K562 (cell line): ENCODE results near the gene IRF2BP1. TPM values are rescaled to one million over a fixed set of nuclear protein-coding genes. Genes with fewer than 3 reads are reported as not detected.

Source experiments
- ADNP ChIP-seq: fragments of 200-800 bp; sonication (Bioruptor generic); IDR thresholded peaks from 2 replicates; pipeline ENCODE4 v1.6.1; 2016; ENCODE audit warnings: missing genetic modification characterization, missing compliant biosample characterization
- AFF1 ChIP-seq, 2 experiments: fragments of 450-650 bp; IDR thresholded peaks; 2 replicates each; pipeline ENCODE4 v1.6.1; 2018; ENCODE audit warnings: mild to moderate bottlenecking in 2 of 2, low read depth in 1 of 2; ENCODE audit not compliant: partially characterized antibody in 2 of 2
- ARID2 ChIP-seq: fragments of 450-650 bp; IDR thresholded peaks from 2 replicates; pipeline ENCODE4 v1.6.1; 2017; ENCODE audit warnings: antibody characterized with exemption, mild to moderate bottlenecking
- CC2D1A ChIP-seq: fragments of 450-650 bp; IDR thresholded peaks from 2 replicates; pipeline ENCODE4 v1.6.1; 2017; ENCODE audit warnings: mild to moderate bottlenecking
- CHCHD3 ChIP-seq: fragments of 250-450 bp; sonication (Bioruptor Pico); IDR thresholded peaks from 2 replicates; pipeline ENCODE4 v2.1.2; 2022; ENCODE audit warnings: mild to moderate bottlenecking
- E2F1 ChIP-seq: sonication (generic); formaldehyde crosslinking; IDR thresholded peaks from 2 replicates; pipeline ENCODE4 v1.8.1; 2023; ENCODE audit warnings: mild to moderate bottlenecking, missing genetic modification reagents, moderate library complexity
- ELF1 ChIP-seq: fragments of 200-800 bp; sonication (Bioruptor generic); IDR thresholded peaks from 2 replicates; pipeline ENCODE4 v1.6.1; 2016; ENCODE audit warnings: missing genetic modification characterization, missing compliant biosample characterization
- FOXA1 ChIP-seq: fragments of 450-650 bp; IDR thresholded peaks from 2 replicates; pipeline ENCODE4 v1.6.1; 2016; ENCODE audit warnings: mild to moderate bottlenecking, borderline replicate concordance
- GATAD2B ChIP-seq: fragments of 450-650 bp; IDR thresholded peaks from 2 replicates; pipeline ENCODE4 v1.6.1; 2017; ENCODE audit warnings: mild to moderate bottlenecking, borderline replicate concordance
- HEY1 ChIP-seq: fragments of 250-450 bp; sonication (Bioruptor Pico); IDR thresholded peaks from 2 replicates; pipeline ENCODE4 v1.5.0; 2020; ENCODE audit warnings: mild to moderate bottlenecking, moderate library complexity, borderline replicate concordance
- HINFP ChIP-seq: fragments of 450-650 bp; conservative IDR thresholded peaks from 2 replicates; pipeline ENCODE4 v1.6.1; 2016; ENCODE audit warnings: missing genetic modification characterization, low read depth, mild to moderate bottlenecking, control low read depth, missing compliant biosample characterization
- KLF13 ChIP-seq: fragments of 450-650 bp; IDR thresholded peaks from 2 replicates; pipeline ENCODE4 v1.6.1; 2016; ENCODE audit warnings: missing genetic modification characterization, low read depth, mild to moderate bottlenecking, missing compliant biosample characterization, moderate library complexity, borderline replicate concordance
- MYBL2 ChIP-seq, 2 experiments: fragments of 450-650 bp in 1 of 2; sonication (generic) in 1 of 2; formaldehyde crosslinking in 1 of 2; IDR thresholded peaks; 2 replicates each; pipeline versions ENCODE4 v1.6.1 to v1.8.1; 2017 to 2022; ENCODE audit warnings: borderline replicate concordance in 1 of 2, inconsistent platforms in 1 of 2, low read depth in 1 of 2, mild to moderate bottlenecking in 1 of 2, missing genetic modification reagents in 1 of 2, moderate library complexity in 1 of 2
- NR4A1 ChIP-seq, 2 experiments: fragments of 250-450 bp in 1 of 2; fragments of 450-650 bp in 1 of 2; sonication (Bioruptor Pico) in 1 of 2; IDR thresholded peaks; 2 replicates each; pipeline versions ENCODE4 v1.4.0 to v1.6.1; 2016 to 2020; ENCODE audit warnings: mild to moderate bottlenecking in 2 of 2, missing compliant biosample characterization in 1 of 2, missing genetic modification characterization in 1 of 2, moderate library complexity in 1 of 2
- OTX1 ChIP-seq: fragments of 450-650 bp; formaldehyde crosslinking; IDR thresholded peaks from 2 replicates; pipeline ENCODE4 v1.4.0; 2022; ENCODE audit warnings: mild to moderate bottlenecking
- PPARD ChIP-seq: fragments of 250-450 bp; sonication (Bioruptor Pico); IDR thresholded peaks from 2 replicates; pipeline ENCODE4 v1.8.0; 2022; ENCODE audit warnings: inconsistent platforms, mild to moderate bottlenecking, moderate library complexity
- TAF7 ChIP-seq: fragments of 450-650 bp; IDR thresholded peaks from 2 replicates; pipeline ENCODE4 v1.6.1; 2016; ENCODE audit warnings: missing genetic modification characterization, missing compliant biosample characterization
- XRCC4 ChIP-seq: IDR thresholded peaks from one replicate; pipeline ENCODE4 v1.6.1; 2011; ENCODE audit not compliant: insufficient read depth, insufficient read length; ENCODE audit errors: extremely low read depth
- ZFPM2 ChIP-seq: fragments of 250-450 bp; sonication (Bioruptor Pico); IDR thresholded peaks from 2 replicates; pipeline ENCODE4 v1.5.1; 2022; ENCODE audit warnings: mild to moderate bottlenecking
- ZNF184 ChIP-seq: sonication (generic); formaldehyde crosslinking; IDR thresholded peaks from 2 replicates; pipeline ENCODE4 v1.5.0; 2020; ENCODE audit warnings: missing genetic modification reagents
- ZNF354B ChIP-seq: fragments of 250-450 bp; sonication (Bioruptor Pico); IDR thresholded peaks from 2 replicates; pipeline ENCODE4 v1.4.0; 2020
- polyA plus RNA-seq, 8 experiments: library from polyadenylated mRNA; depleted of rRNA in 4 of 8; stranded (reverse) in 5 of 8; unstranded in 3 of 8; fragments of >200 nt; fragmentation: Nextera tagmentation in 2 of 8; fragmentation: Illumina TruSeq in 1 of 8; extraction: Ambion mirVana in 2 of 8; extraction: Trizol in 1 of 8; gene quantifications; 2 replicates each; pipeline versions ENCODE4 v1.2.1 to v1.2.3, GENCODE V29; 2011 to 2014; ENCODE audit warnings: inconsistent platforms in 1 of 8, missing spikeins in 1 of 8
- total RNA-seq, 7 experiments: library from RNA; depleted of rRNA in 6 of 7; stranded (reverse); fragments of >200 nt in 6 of 7; fragmentation: Illumina TruSeq in 2 of 7; extraction: Trizol in 2 of 7; gene quantifications; 2 replicates each; pipeline versions ENCODE4 v1.2.1 to v1.2.3, GENCODE V29; 2011 to 2021; ENCODE audit warnings: low replicate concordance in 1 of 7

The IRF2BP1 gene
- total and polyA plus RNA-seq, 9 of the 15 experiments (the other 6 are each of a cell fraction or from before 2014, with no cell fraction given), result 0.61 to 35.9 (median 3.5) TPM

- no peak for TF ChIP-seq HEY1 (CRISPR knock-in tag)
- no peak; the same call in 1 of the 2 replicates for TF ChIP-seq GATAD2B
- 0 out of 2 replicates have a peak, but pooled peaks have one; percentile 16 for TF ChIP-seq ARID2
- TF ChIP-seq ZFPM2 (CRISPR knock-in tag), result no peak
- TF ChIP-seq PPARD, result no peak
- TF ChIP-seq AFF1 (IDR thresholded peaks at IDR 0.05; ENCODE audit: low read depth in 1 of 2, partially characterized antibody in 2 of 2), result no peak
- no peak for TF ChIP-seq E2F1 (CRISPR knock-in tag)
- TF ChIP-seq CC2D1A, result peak; percentile 76; the same call in 1 of the 2 replicates
- TF ChIP-seq CHCHD3 (CRISPR knock-in tag), result no peak
- TF ChIP-seq TAF7 (tag), result 0 out of 2 replicates have a peak, but pooled peaks have one; percentile 30
- TF ChIP-seq KLF13 (tag), result no peak
- TF ChIP-seq ZNF354B (CRISPR knock-in tag), result no peak
- TF ChIP-seq ZNF184 (CRISPR knock-in tag), result no peak
- no peak for TF ChIP-seq MYBL2 (IDR thresholded peaks at IDR 0.05; ENCODE audit: low read depth)
- no peak for TF ChIP-seq MYBL2 (CRISPR knock-in tag; IDR thresholded peaks at IDR 0.05; ENCODE audit: borderline replicate concordance)
- TF ChIP-seq XRCC4, result no peak
- no peak for TF ChIP-seq ELF1
- no peak for TF ChIP-seq FOXA1
- TF ChIP-seq OTX1 (CRISPR knock-in tag), result no peak
- TF ChIP-seq ADNP (tag), result peak; percentile 98
- no peak for TF ChIP-seq HINFP (tag)
- TF ChIP-seq NR4A1 (CRISPR knock-in tag; IDR thresholded peaks at IDR 0.05), result no peak
- no peak for TF ChIP-seq NR4A1 (tag; IDR thresholded peaks at IDR 0.05)
Observed at GRCh38 chr19:45863840-45864628, 21.9 kb downstream of the IRF2BP1 start, which contains the start of gene FOXA3 (continued).
